Retinal pigment epithelial cell (primary cell): ENCODE measurements around the gene DHRS7B.
"Not testable (repeated sequence)": the region's sequence is repeated elsewhere in the genome, so short reads cannot be mapped to it uniquely, and the experiment has no call there.

Source experiments
- DNase-seq: peaks from one replicate; pipeline ENCODE4 v3.0.0-alpha.2; 2010; ENCODE audit warnings: low read depth
- H3K4me3 ChIP-seq: 2 replicates; pipeline ENCODE4 v1.5.1; 2011; ENCODE audit warnings: mild to moderate bottlenecking, low read length, control low read depth, moderate library complexity
- CTCF ChIP-seq: conservative IDR thresholded peaks from 2 replicates; pipeline ENCODE4 v1.5.1; 2011; ENCODE audit warnings: low read depth, low read length, control low read depth, inconsistent platforms

Gene DHRS7B

GRCh38 chr17:21143695-21144094 is 16.9 kb downstream of the DHRS7B start:
- no peak for DNase-seq
- no peak for TF ChIP-seq CTCF
- no peak overlapping the region for H3K4me3 ChIP-seq

- not testable (repeated sequence) for H3K4me3 ChIP-seq
Observed at GRCh38 chr17:21144299-21144698, 17.5 kb downstream of the DHRS7B start.

GRCh38 chr17:21146362-21147015 is 19.7 kb downstream of the DHRS7B start:
- TF ChIP-seq CTCF, result no peak
- H3K4me3 ChIP-seq, result no peak overlapping the region

More at GRCh38 chr17:21144299-21144698, 17.5 kb downstream of the DHRS7B start:
- not testable (repeated sequence) for DNase-seq

DNA sequence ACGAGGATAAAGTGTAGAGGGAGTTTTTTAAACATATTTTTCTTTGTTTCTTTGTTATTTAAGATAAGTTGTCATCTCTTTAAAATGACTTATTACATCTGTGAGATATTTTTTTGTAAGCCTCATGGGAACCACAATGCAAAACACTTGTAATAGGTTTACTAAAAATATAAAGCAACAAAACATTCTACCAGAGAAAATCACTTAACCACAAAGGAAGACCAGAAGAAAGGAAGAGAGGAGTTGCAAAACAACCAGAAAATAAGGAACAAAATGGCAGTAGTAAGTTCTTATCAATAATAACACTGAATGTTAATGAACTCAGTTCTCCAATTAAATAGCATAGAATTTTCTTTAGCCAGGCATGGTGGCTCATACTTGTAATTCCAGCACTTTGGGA is 22.9 kb downstream of the DHRS7B start:
- no peak overlapping the region for H3K4me3 ChIP-seq
- no peak for DNase-seq
- no peak for TF ChIP-seq CTCF

More at GRCh38 chr17:21146362-21147015, 19.7 kb downstream of the DHRS7B start:
- no peak for DNase-seq

DNA sequence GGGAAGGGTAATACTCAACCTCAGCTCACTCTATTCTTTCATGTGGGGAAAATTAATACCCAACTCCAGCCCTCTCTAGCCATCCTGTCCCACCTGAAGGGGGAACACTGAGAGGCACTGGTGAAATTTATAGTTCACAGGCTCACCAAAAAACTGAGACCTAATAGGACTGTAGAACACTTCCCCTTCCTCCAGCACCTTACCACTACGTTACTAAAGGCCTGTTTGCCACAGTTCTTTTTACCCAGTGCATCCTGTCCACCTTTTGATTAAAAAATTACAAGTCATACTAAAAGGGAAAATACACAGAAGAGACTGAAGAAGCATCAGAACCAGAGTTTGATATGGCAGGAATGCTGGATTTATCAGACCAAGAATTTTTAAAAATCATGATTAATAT is 26.0 kb downstream of the DHRS7B start:
- H3K4me3 ChIP-seq, result no peak overlapping the region
- no peak for TF ChIP-seq CTCF
- DNase-seq, result no peak

GRCh38 chr17:21157586-21158370 is 31.0 kb downstream of the DHRS7B start:
- H3K4me3 ChIP-seq, result no peak overlapping the region
- TF ChIP-seq CTCF, result no peak
- DNase-seq, result no peak

GRCh38 chr17:21160401-21160800 is 33.6 kb downstream of the DHRS7B start:
- DNase-seq, result no peak
- no peak for TF ChIP-seq CTCF
- no peak overlapping the region for H3K4me3 ChIP-seq
